HG03521 (cell line): ENCODE data around the gene WDR18.

Source experiments
- ATAC-seq: cut with Tn5 transposase; IDR thresholded peaks from one replicate; pipeline ENCODE4 v1.9.1; 2021; ENCODE audit warnings: mild to moderate bottlenecking, moderate library complexity; ENCODE audit not compliant: unreplicated experiment

Gene WDR18

DNA sequence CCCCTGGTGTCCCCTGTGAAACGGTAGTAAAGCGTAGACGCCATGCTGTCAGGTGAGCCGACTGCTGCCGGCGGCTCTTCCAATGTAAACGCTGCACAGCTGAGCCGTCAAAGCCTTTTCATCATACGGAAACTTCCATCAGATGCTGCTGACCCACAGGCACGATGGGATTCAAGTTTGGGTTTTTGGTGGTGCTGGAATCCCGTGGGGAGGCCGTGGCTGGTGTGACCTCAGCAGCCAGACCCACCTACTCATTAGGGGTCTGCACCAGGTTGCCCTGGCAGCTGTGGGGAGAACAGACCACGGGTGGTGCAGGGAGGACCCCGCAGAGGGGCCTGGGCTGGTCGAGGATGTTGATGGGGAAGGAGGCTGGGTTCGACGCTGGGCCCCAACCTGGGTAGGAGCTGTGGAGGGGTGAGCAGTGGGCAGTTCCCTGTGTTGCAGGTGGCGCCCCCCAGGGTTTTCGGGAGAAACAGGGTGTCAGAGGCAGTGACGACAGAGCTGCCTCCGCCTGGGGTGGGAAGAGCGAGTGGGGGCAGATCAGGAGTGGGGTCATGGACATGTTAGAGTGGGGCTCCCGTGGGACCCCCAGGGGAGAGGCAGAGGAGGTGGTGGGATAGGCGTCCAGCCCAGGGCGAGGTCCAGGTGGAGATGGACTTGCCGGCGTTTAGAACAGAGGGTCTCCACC is 22.7 kb downstream of the WDR18 start:
- no peak for ATAC-seq

DNA sequence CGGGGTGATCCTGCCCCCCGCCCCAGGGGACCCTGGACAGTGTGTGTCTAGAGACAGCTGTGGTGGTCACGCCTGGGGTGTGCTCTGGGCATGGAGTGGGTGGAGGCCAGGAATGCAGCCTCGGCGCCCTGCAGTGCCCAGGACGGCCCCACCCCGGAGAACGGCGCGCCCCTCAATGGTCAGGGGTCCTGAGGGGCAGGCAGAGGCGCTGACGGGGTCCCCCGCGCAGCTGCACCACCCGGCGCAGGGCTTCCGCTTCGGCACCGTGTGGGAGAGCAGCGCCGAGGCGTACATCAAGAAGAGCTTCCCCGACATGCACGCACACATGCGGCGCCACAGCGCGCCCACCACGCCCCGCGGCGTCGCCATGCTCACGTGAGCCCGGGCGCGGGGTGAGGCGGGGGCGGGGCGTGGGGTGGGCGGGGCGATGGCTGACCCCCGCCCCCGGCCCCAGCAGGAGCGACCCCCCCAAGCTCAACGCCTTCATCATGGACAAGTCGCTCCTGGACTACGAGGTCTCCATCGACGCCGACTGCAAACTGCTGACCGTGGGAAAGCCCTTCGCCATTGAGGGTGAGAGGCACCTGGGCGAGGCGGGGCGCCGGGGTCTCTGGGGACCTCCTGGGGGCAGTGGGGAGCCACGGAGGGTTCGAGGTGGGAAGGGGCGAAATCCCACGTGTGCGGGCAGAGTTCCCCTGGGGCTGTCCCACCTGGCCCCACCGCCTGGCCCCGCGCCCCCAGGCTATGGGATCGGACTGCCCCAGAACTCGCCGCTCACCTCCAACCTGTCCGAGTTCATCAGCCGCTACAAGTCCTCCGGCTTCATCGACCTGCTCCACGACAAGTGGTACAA is 23.5 kb downstream of the WDR18 start:
- no peak for ATAC-seq

DNA sequence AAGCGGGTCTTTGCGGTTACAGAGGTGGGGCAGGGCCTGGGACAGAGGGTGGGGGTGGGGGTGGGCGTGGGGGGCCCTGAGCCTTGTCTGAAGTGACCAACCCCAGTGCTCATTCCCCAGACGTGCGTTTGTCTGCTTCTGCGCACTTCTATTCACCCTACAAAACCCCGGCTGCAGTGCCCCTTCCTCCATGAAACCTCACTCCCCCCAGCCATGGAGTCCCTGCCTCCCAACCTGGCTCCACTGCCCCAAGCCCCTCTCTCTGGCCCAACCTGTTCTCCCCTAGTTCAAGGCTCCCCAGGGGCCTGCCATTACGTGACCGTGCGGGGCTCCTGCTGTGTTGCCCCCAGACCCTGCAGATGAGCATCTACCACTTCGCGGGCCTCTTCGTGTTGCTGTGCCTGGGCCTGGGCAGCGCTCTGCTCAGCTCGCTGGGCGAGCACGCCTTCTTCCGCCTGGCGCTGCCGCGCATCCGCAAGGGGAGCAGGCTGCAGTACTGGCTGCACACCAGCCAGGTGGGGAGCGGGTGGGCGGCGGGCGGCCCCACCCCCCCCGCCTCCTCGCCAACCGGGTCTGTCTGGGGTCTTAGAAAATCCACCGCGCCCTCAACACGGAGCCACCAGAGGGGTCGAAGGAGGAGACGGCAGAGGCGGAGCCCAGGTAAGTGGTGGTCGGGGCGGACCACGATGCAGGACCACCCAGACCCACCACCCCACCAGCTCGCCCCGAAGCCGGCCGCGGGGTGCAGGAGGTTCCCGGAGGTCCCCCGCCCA is 24.3 kb downstream of the WDR18 start:
- ATAC-seq, result no peak

DNA sequence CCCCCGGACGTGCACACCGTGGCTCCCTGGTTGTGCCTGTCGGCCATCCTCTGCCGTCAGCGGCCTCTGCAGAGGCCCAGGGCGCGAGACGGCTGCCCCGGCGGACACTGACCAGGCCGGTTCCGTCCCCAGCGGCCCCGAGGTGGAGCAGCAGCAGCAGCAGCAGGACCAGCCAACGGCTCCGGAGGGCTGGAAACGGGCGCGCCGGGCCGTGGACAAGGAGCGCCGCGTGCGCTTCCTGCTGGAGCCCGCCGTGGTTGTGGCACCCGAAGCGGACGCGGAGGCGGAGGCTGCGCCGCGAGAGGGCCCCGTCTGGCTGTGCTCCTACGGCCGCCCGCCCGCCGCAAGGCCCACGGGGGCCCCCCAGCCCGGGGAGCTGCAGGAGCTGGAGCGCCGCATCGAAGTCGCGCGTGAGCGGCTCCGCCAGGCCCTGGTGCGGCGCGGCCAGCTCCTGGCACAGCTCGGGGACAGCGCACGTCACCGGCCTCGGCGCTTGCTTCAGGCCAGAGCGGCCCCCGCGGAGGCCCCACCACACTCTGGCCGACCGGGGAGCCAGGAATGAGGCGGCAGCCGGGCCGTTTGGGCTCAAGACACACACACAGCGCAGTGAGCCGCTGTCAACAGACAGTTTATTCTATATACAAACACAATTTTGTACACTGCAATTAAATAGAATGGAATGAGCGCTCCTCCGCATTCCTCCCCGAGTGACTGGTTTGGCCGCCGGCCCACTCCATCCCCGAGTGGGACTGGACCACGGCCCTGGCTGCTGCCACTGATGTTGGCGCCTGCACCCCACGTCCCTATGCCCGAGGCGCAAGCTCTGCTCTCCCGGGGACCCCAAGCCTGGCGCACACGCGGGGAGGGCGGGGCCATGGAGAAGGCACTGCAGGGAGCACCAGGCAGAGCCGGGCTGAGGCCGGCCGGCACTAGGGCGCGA is 25.2 kb downstream of the WDR18 start:
- ATAC-seq, result no peak

DNA sequence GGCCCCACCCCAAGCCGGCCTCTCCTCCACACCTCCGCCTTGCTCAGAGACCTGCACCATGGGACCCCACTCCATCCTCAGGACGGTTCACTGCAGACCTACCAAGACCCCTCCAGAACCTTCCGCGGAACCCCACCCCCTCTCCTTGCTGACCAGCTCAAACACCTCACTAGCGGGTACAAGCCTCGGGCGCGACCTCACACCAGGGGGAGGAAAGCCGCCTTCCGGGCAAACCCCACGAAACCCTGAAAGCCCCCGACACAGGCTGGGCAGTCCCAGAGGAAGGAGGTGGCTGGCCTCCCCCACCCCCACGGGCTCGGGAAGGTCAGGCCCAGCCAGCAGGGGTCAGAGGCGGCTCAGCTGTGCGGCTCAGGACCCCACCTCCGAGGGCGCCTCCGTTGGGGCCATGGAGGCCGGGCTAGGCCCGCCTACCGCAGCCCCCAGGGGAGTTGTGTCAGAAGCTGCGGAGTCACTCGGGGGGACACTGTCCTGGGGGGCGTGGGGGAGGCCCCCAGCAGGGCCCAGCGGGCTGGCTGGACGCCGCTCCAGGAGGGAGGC is 25.9 kb downstream of the WDR18 start:
- no peak for ATAC-seq

DNA sequence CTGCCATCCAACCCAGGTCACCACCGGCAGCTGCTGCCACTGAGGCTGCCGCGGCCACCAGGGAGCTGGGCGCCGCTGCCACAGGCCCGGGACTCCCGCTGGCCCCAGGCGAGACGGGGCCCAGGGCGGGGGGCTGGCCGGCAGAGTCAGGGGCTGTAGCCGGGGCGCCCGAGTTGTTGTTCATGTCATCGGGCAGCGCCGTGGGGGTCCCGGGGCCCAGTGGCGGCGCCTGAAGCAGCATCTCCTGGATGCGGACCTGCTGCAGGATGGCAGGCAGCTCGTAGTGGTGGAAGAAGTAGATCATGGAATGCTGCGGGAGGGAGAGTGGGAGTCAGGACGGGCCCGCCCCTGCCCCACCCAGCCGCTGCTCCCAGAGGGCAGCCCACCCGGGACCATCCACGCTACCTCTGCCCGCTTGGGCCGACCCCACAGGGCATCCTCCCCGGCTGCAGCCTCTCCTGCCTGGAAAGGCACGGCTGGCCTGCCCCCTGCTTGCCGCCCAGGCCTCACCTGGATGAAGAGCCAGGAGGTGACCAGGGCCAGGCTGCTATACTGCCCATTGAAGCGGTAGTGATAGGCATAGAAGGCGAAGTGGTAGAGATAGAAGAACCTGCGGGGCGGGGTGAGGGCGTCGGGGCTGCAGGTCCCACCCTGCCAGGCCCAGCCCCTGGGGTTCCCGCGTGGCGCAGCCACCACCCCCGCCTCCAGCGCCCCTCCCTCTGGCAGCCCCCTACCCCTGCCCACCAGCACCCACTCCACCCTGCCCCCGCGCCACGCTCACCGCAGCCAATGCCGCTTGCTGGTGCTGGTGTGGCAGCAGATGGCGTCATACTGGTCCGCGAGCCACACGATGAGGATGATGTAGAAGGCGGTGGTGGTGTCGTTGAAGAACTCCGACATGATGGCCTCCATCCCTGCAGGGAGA is 26.7 kb downstream of the WDR18 start:
- no peak for ATAC-seq

DNA sequence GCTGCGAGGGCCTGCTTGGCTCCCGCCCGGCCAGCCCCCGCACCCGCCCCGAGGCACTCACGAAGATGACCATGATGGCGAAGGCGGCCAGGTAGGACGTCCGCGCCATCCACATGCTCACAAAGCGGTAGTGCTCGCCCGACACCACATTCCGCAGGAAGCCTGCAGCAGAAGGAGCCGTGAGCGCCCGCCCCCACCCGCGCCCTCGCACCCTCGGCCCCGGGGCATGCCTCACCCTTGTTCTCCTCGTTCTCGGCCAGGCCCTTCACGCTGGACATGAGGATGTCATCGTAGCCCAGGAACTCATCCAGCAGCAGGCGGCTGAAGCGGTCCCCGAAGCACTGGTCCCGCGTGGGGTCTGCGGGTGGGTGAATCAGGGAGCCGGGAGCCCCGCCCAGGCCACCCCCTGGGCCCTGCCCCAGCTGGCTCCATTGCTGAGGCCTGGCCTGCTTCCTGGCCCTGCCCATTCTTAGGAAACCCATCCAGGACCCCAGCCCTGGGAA is 27.7 kb downstream of the WDR18 start:
- ATAC-seq, result no peak

DNA sequence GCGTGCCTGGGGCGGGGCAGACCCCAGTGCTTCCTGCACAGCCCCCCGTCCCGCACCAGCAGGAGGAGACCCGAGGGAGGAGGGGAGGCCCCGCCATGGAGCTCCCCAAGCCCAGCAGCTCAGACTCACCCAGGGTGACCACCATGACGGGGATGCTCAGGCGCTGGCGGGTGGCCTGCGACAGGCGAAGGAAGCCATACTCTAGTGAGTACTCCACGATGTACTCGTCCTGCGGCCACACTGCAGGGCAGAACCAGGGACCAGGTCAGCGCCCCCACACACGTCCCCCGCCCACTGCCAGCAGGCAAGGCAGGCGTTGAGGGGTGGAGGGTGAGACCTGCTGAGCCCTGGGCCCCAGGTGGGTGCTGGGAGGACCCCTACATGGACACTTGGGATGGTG is 28.2 kb downstream of the WDR18 start:
- no peak for ATAC-seq

DNA sequence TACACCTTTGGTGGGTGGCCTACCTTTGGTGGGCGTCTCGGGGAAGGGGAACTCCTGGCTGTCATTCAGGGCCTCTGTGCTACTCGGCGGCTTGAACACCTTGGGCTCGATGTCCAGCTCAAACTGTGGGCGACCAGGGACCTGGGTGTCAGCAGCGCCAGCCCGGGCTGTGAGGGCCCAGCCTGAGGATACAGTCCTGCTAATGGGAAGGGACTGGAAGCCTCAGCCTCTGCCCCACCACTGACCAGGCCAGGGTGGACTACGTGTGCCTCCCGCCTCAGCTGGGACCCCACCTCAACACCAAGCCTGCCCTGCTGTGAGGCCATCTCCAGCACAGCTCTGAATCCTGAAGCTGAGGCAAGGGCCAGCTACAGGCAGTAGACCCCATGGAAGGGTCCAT is 29.1 kb downstream of the WDR18 start:
- ATAC-seq, result no peak

DNA sequence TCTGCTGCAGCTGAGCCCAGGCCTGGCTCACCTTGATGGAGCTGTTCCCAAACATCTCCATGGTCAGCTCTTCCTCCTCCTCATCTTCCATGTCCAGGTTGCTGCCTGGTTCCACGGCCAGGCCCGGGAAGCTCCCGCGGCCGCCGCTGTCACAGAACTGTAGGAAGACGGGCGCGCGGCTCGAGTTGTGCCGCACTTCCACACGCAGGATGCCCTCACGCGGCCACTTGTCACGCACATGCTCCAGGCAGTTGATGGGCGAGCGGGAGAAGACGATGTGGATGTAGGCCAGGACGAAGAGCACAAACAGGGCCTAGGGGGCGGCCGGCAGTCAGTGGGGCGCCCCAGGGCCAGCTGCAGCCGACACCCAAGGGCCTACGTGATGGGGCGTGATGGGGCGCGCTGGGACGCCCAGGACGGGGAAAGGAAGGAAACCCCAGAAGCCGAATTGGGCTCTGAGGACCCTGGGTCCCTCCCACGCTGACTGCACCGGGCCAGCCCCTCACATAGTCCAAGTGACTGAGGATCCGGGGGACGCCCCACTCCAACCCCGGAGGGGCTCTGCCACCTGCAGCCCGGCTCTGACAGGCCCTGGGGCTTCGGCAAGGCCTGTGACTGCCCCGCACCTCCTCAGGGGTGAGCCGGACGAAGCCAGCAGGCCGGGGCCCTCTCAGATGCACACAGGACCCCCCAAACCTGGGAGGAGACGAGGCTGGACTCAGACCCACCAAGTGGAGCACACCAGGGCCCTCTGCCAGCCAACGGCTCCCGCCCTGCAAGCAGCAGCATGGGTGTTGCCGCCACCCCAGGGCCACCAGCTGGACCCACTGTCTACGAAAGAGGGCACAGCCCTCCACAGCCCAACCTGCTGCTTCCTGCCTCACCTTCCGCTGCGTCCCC is 30.3 kb downstream of the WDR18 start:
- no peak for ATAC-seq

DNA sequence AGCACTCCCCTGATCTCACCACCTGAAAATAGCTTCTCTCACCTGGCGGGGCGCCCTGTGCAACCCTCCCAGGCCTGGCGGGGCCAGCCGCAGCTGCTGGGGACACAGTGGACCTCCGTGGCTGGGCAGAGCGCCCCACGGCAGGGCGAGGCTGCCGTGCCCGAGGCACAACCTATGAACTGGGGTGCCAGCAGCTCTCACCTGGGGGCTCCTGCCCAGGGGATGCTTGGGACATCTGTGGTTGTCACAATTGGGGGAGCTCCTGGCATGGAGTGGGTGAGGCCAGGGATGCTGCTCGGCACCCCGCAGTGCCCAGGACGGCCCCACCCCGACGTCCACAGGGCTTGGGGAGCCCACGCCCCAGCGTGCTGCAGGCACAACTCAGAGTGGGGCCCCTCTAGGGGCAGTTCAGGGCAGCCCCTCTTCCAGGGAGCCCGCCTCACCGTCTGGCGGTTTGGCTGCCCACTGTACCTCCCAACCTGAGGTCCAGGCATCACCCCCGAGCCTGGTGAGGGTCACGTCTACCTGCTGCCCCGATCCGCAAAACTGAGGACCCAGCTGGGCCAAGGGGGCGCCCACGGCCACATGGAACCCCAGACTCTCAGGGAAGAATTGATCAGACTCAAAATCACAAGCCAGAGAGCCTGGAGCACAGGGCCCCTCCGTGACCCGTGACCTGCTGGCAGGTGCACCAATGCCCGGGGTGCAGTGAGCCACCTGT is 31.1 kb downstream of the WDR18 start:
- ATAC-seq, result no peak

DNA sequence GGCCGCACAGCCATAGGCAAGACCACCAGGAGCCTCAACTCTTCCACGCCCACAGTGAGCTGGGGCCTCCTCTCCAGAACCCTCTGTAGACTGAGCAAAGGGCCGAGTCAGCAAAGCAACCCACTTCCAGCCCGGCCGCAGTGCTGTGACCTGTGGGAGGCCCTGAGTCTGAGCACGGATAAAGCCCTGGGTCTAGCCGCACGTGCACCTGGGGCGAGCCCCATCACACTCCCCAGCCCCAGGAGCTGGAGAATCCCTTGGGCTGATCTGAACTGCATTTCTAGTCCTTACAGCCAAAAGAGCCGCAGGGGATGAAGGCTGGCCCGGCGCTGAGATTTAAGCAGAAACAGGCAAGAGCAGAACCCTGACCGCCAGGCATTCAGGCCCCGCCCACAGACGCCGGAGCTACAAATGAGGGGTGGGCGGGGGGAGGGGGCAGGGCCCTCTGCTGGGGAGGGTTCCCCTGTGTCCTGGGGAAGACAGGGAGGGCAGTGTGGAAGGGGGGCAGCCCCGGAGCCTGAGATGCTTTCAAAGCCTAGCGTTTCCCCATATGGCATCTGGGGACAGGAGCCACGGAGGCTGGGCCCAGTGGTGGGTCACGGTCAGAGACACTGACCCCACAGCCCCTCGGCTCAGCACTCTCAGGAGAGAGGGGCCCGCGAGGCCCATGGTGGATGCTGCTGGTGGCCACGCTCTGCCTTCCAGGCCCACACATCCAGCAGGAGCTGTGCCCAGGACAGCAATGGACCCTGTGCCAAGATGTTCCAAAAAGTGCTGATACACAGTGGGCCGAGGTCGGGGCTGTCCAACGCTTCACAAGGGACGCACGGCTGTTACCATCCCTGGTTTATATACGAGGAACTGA is 31.9 kb downstream of the WDR18 start:
- no peak for ATAC-seq

DNA sequence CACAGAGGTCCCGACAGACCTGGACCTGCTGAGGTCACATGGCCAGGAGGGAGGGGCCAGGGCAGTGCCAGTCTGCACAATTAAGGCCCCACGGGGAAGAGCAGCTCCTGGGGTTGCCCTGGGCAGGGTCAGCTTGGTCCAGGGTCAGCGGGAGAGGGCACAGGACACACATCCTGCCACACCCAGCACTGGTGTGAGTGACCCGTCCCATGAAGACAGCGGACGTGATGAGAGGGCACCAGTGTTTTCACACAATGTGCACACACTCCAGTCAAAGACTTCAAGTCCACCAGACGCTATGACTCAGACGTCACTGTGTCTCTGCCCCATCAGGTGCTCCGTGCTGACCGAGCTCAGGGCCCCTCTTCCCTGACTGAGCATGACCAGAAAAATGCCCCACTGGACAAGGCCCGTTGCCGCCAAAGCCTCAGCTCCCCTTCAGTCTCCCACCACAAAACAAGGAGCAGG is 32.5 kb downstream of the WDR18 start:
- ATAC-seq, result no peak

DNA sequence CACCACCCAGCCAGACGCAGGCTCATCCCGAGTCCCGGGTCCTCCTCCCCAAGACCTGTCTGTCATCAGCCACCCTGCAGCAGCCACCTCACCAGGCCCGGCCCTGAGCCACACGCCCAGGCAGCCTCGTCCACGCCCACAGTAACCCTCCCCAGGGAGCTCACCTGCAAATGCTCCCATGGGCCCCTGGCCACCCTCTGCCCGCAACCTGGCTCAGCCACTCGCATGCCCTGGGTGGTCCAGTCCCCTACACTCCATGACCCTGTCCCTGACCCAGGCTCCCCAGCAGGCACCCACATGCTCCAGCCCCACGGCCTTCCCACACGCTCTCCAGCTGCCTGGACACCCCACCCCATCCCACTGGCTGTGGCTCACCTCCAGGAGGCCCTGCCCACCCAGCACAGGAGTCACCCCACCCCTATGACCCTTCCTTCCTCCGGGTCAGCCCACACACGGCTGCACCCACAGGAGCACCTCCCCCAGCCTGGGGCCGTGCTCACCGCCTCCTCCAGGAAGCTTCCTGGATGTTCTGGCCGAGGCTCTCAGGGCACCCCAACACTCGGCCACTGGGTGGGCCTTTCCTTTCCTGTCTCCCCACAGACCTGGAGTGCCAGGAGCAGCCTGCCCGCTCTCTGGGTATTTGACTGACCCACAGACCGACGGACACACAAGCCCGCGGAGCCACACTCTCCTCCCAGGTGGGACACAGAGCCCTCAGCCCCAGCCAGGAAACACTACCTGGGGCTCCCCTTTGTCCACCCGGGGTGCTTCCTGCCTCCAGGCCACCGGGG is 33.2 kb downstream of the WDR18 start:
- ATAC-seq, result no peak

DNA sequence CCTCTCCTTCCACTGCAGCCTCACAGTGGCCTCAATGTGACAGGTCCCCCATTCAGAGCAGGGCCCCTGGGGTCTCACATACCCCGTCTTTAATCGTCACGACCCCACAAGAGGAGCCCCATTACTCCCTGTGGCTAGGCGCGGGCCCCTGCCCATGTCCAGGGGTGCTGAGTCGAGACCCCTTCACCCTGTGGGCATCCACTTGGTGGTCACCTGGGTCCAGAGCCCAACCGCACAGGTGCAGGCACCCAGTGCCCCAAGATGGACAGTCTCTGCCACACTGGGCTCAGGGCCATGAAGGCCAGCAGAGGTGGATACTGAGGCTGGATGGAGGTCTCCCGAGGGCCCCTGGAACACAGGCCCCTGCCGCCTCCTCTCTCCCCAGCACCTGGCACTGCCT is 33.8 kb downstream of the WDR18 start:
- no peak for ATAC-seq

DNA sequence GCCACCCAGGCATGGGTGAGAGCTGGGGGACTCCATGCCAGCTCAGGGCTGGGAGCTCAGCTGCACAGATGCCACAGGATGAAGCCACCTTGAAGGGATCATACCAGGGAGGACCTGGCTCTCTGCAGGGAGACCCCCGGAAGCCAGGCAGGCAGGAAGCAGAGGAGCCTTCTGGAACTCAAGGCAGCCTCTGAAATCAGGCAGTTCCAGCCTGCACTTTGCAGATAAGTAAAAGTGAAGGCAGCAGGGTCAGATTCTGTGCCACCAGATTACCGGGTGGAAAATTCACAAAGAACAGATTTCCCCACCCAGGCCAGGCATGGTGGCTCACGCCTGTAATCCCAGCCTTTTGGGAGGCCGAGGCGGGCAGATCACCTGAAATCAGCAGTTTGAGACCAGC is 34.2 kb downstream of the WDR18 start:
- ATAC-seq, result no peak
